ENCODE measurements around the gene TMEM201. TPM values are rescaled to one million over a fixed set of nuclear protein-coding genes. Genes with fewer than 3 reads are reported as not detected.

The TMEM201 gene
- total and polyA plus RNA-seq, 9 of the 15 experiments (the other 6 are each of a cell fraction or from before 2014, with no cell fraction given) = 0.42 to 51.3 (median 7.4) TPM

GRCh38 chr1:9657521-9658032 is 68.9 kb downstream of the TMEM201 start (continued):
- no peak for TF ChIP-seq HMGN3 (IDR thresholded peaks at IDR 0.05; ENCODE audit: borderline replicate concordance, extremely low read depth, insufficient read length, low read depth, low read length)
- peak; percentile 71 for TF ChIP-seq NFRKB (IDR thresholded peaks at IDR 0.05; ENCODE audit: low read depth)
- no peak for TF ChIP-seq NR2C1 (IDR thresholded peaks at IDR 0.05)
- no peak; the same call in 1 of the 2 replicates for TF ChIP-seq NR2C1 (tag; IDR thresholded peaks at IDR 0.05)
- TF ChIP-seq HDAC6 (IDR thresholded peaks at IDR 0.05; ENCODE audit: low read depth, low read length) = no peak
- no peak for TF ChIP-seq FOXK1 (CRISPR knock-in tag; IDR thresholded peaks at IDR 0.05; ENCODE audit: borderline replicate concordance)
- no peak for TF ChIP-seq CHD4 (IDR thresholded peaks at IDR 0.05; ENCODE audit: insufficient read depth, insufficient replicate concordance, low read depth, low read length, poor library complexity, severe bottlenecking)
- no peak for TF ChIP-seq ZNF347 (CRISPR knock-in tag; IDR thresholded peaks at IDR 0.05; ENCODE audit: low read depth)
- TF ChIP-seq ZNF707 (CRISPR knock-in tag; conservative IDR thresholded peaks at IDR 0.05) = no peak
- TF ChIP-seq, protein P1, sequence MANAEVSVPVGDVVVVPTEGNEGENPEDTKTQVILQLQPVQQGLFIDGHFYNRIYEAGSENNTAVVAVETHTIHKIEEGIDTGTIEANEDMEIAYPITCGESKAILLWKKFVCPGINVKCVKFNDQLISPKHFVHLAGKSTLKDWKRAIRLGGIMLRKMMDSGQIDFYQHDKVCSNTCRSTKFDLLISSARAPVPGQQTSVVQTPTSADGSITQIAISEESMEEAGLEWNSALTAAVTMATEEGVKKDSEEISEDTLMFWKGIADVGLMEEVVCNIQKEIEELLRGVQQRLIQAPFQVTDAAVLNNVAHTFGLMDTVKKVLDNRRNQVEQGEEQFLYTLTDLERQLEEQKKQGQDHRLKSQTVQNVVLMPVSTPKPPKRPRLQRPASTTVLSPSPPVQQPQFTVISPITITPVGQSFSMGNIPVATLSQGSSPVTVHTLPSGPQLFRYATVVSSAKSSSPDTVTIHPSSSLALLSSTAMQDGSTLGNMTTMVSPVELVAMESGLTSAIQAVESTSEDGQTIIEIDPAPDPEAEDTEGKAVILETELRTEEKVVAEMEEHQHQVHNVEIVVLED (CRISPR knock-in tag; IDR thresholded peaks at IDR 0.05) = no peak
- TF ChIP-seq MTA1 (IDR thresholded peaks at IDR 0.05; ENCODE audit: borderline replicate concordance) = peak; percentile 73; the same call in 1 of the 2 replicates
- no peak for TF ChIP-seq SPI1 (IDR thresholded peaks at IDR 0.05; ENCODE audit: borderline replicate concordance, low read depth, low read length)
- no peak for TF ChIP-seq FOXJ2 (tag; IDR thresholded peaks at IDR 0.05)
- TF ChIP-seq ATF6 (CRISPR knock-in tag; IDR thresholded peaks at IDR 0.05) = no peak
- TF ChIP-seq ZNF436 (CRISPR knock-in tag; IDR thresholded peaks at IDR 0.05) = no peak
- TF ChIP-seq, protein P2, sequence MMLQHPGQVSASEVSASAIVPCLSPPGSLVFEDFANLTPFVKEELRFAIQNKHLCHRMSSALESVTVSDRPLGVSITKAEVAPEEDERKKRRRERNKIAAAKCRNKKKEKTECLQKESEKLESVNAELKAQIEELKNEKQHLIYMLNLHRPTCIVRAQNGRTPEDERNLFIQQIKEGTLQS (IDR thresholded peaks at IDR 0.05) = peak; percentile 72; the same call in 1 of the 2 replicates
- TF ChIP-seq, protein P2 (CRISPR knock-in tag; conservative IDR thresholded peaks at IDR 0.05) = no peak
- no peak for TF ChIP-seq BMI1 (IDR thresholded peaks at IDR 0.05; ENCODE audit: low read length)
- no peak for TF ChIP-seq ZFP30 (CRISPR knock-in tag; IDR thresholded peaks at IDR 0.05; ENCODE audit: borderline replicate concordance)
- TF ChIP-seq NRF1 (conservative IDR thresholded peaks at IDR 0.05 in 1 of 2, IDR thresholded peaks at IDR 0.05 in 1 of 2) = no peak
- TF ChIP-seq MBD2 (IDR thresholded peaks at IDR 0.05; ENCODE audit: borderline replicate concordance, low read depth) = no peak
- no peak for TF ChIP-seq BCL6 (CRISPR knock-in tag; IDR thresholded peaks at IDR 0.05)
- TF ChIP-seq HDGF (IDR thresholded peaks at IDR 0.05) = no peak; the same call in 1 of the 2 replicates
- TF ChIP-seq TAL1 (IDR thresholded peaks at IDR 0.05) = peak; percentile 47; the same call in 1 of the 2 replicates
- TF ChIP-seq SMARCA5 (IDR thresholded peaks at IDR 0.05) = peak; percentile 95
- TF ChIP-seq PHB2 (IDR thresholded peaks at IDR 0.05; ENCODE audit: low read depth) = no peak
- no peak for TF ChIP-seq NR4A1 (CRISPR knock-in tag; IDR thresholded peaks at IDR 0.05)
- TF ChIP-seq NR4A1 (tag; IDR thresholded peaks at IDR 0.05) = no peak
- 0 out of 2 replicates have a peak, but pooled peaks have one; percentile 19 for TF ChIP-seq ETV5 (CRISPR knock-in tag; IDR thresholded peaks at IDR 0.05; ENCODE audit: low read depth)

Measured in K562 (cell line).